ENCODE data around the gene TBC1D9. TPM values are rescaled to one million over a fixed set of nuclear protein-coding genes. Genes with fewer than 3 reads are reported as not detected.

Gene TBC1D9
- total RNA-seq, 2 experiments from 2014 or later: 0.20 to 0.33 TPM

DNA sequence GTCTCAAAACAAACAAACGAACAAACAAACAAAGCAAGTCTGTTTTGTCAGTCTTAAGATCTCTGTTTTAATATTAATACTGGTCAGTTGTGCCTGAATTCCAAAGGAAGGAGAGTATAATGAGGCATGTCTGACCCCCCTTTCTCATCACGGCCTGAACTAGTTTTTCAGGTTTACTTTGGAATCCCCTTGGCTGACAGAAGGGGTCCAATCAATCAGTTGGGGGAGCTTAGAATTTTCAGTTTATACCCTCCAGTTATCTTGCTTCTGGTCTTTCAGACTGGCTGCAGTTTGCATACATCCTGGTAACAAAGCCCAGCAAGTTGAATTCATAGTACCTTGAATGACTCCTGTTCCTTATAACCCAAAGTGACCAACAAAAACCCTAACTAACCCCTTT, 41.1 kb downstream of the TBC1D9 start:
- Histone ChIP-seq H3K27ac (ENCODE audit: low read depth in 1 of 2, low read length in 2 of 2) (no peak overlapping the region), H3K4me3 (ENCODE audit: low read length) (no peak overlapping the region), H3K4me1 (ENCODE audit: insufficient read depth, low read length) (no peaks in the 10 kb centered on the region), H3K27me3 (ENCODE audit: control insufficient read depth in 1 of 2, insufficient read depth in 2 of 2, low read length in 2 of 2) (no peaks in the 10 kb centered on the region), H3K9me3 (ENCODE audit: control insufficient read depth in 1 of 2, insufficient read depth in 1 of 2, low read length in 2 of 2) (no peaks in the 10 kb centered on the region), H3K36me3 (ENCODE audit: insufficient read depth, low read length) (no peaks in the 10 kb centered on the region)
- ChIA-PET CTCF (no interaction called here), POLR2A (no interaction called here)
- Mint-ChIP-seq H3K36me3 (ENCODE audit: low read depth) (no peaks in the 10 kb centered on the region), H3K4me1 (ENCODE audit: low read depth) (peaks cover 13% of the 10 kb centered on the region), H3K4me3 (no peak overlapping the region), H3K9me3 (no peaks in the 10 kb centered on the region), H3K27me3 (no peaks in the 10 kb centered on the region), H3K27ac (no peak overlapping the region)
- no peak for DNase-seq
- intact Hi-C loops (cut with DNase I, micrococcal nuclease): no loop called here
- no peak for ATAC-seq (ENCODE audit: poor library complexity)
- TF ChIP-seq, protein P1, sequence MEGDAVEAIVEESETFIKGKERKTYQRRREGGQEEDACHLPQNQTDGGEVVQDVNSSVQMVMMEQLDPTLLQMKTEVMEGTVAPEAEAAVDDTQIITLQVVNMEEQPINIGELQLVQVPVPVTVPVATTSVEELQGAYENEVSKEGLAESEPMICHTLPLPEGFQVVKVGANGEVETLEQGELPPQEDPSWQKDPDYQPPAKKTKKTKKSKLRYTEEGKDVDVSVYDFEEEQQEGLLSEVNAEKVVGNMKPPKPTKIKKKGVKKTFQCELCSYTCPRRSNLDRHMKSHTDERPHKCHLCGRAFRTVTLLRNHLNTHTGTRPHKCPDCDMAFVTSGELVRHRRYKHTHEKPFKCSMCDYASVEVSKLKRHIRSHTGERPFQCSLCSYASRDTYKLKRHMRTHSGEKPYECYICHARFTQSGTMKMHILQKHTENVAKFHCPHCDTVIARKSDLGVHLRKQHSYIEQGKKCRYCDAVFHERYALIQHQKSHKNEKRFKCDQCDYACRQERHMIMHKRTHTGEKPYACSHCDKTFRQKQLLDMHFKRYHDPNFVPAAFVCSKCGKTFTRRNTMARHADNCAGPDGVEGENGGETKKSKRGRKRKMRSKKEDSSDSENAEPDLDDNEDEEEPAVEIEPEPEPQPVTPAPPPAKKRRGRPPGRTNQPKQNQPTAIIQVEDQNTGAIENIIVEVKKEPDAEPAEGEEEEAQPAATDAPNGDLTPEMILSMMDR (IDR thresholded peaks at IDR 0.05): no peak

DNA sequence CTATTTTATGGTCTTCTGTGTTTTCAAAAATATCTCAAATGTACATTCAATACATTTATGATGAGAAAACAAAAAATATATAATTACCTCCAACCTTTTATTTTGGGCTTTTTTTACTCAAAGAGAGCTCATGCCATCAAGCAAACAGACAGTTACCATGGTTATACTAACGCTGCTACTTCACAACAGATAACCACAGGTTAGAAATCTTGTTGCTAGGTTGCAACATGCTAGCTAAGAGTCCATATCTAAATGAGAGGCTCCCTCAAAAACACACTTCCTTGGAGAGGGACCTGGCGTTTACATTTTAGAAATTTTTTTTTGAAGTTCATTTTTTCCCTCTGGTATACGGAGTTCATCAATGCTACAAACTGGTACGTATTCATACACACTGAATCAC, 44.3 kb downstream of the TBC1D9 start:
- no peaks in the 10 kb centered on the region for H3K4me1 ChIP-seq (ENCODE audit: insufficient read depth, low read length)
- intact Hi-C loops (cut with DNase I, micrococcal nuclease): no loop called here
- no peak overlapping the region for H3K27ac ChIP-seq (ENCODE audit: low read depth in 1 of 2, low read length in 2 of 2)
- no peak for ATAC-seq (ENCODE audit: poor library complexity)
- H3K4me1 Mint-ChIP-seq (ENCODE audit: low read depth): peaks cover 14% of the 10 kb centered on the region
- ChIA-PET CTCF (no interaction called here), POLR2A (no interaction called here)
- no peak for DNase-seq
- TF ChIP-seq, protein P1 (IDR thresholded peaks at IDR 0.05): no peak
- no peaks in the 10 kb centered on the region for H3K9me3 ChIP-seq (ENCODE audit: control insufficient read depth in 1 of 2, insufficient read depth in 1 of 2, low read length in 2 of 2)
- no peaks in the 10 kb centered on the region for H3K9me3 Mint-ChIP-seq
- no peak overlapping the region for H3K4me3 Mint-ChIP-seq
- H3K27me3 Mint-ChIP-seq: peaks cover 4% of the 10 kb centered on the region
- no peaks in the 10 kb centered on the region for H3K36me3 ChIP-seq (ENCODE audit: insufficient read depth, low read length)
- H3K27me3 ChIP-seq (ENCODE audit: control insufficient read depth in 1 of 2, insufficient read depth in 2 of 2, low read length in 2 of 2): no peaks in the 10 kb centered on the region
- no peaks in the 10 kb centered on the region for H3K36me3 Mint-ChIP-seq (ENCODE audit: low read depth)
- no peak overlapping the region for H3K27ac Mint-ChIP-seq
- H3K4me3 ChIP-seq (ENCODE audit: low read length): no peak overlapping the region

DNA sequence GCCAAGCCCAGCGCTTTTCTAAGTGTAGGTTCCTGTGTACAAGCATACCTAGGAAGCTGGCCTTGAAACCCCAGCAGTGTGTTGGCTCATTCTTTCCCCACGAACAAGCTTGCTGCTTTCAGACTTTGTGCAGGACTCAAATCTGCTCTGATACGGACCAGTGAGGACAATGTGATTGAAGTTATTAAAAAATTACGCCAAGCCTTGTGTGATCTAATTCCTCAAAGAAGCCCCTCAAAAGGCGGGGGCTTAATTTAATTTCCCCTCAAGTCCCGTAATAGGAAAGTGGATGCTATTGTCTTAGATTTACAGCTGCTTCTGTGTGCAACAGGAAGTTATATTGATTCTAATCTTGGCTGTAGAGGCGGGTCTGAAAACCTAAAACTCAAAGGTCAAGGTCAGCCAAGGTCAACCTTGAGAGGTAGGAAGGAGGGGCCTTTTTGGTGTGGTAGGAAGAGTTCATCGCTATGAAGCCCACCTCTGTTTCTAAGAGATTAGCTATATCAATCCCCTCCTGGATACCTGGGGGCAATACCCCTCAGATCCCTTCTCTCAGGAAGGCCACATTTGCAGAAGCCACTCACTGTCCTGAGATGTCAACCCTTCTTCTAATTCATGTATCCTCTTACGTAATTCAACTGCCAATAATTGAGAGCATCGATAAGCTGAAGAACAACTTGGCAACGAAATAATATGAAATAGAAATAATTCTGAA, 45.1 kb downstream of the TBC1D9 start:
- ChIA-PET CTCF (no interaction called here), POLR2A (interaction anchor here (0.7 kb wide), 1 partner anchor 1370 kb away, joined by 3 read pairs; no protein-coding TSS in a partner anchor)
- peaks cover 4% of the 10 kb centered on the region for H3K27me3 Mint-ChIP-seq
- peaks cover 14% of the 10 kb centered on the region for H3K4me1 Mint-ChIP-seq (ENCODE audit: low read depth)
- intact Hi-C loops (cut with DNase I, micrococcal nuclease): no loop called here
- H3K36me3 Mint-ChIP-seq (ENCODE audit: low read depth): no peaks in the 10 kb centered on the region
- no peak for ATAC-seq (ENCODE audit: poor library complexity)
- no peak overlapping the region for H3K4me3 Mint-ChIP-seq
- Histone ChIP-seq H3K4me3 (ENCODE audit: low read length) (no peak overlapping the region), H3K9me3 (ENCODE audit: control insufficient read depth in 1 of 2, insufficient read depth in 1 of 2, low read length in 2 of 2) (no peaks in the 10 kb centered on the region), H3K4me1 (ENCODE audit: insufficient read depth, low read length) (no peaks in the 10 kb centered on the region), H3K27me3 (ENCODE audit: control insufficient read depth in 1 of 2, insufficient read depth in 2 of 2, low read length in 2 of 2) (no peaks in the 10 kb centered on the region), H3K27ac (ENCODE audit: low read depth in 1 of 2, low read length in 2 of 2) (no peak overlapping the region), H3K36me3 (ENCODE audit: insufficient read depth, low read length) (no peaks in the 10 kb centered on the region)
- no peak overlapping the region for H3K27ac Mint-ChIP-seq
- no peaks in the 10 kb centered on the region for H3K9me3 Mint-ChIP-seq
- DNase-seq: no peak
- TF ChIP-seq, protein P1 (IDR thresholded peaks at IDR 0.05): no peak

All from CD4-positive, alpha-beta T cell (primary cell).